ENCODE data around the gene SLC25A21.

DNA sequence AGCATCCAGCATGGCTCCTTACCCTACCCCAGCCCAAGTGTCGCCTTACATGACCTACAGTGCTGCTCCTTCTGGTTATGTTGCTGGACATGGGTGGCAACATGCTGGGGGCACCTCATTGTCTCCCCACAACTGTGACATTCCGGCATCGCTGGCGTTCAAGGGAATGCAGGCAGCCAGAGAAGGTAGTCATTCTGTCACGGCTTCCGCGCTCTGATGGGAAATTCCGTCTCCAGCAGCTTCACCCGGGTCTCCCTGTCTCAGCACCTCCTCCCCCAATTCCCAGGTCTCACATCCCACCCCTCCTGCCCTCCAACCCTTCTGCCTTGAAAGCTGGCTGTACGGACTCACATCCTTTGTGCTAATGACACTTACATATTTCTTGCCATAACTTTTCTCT is 496.2 kb downstream of the SLC25A21 start:
- TF ChIP-seq POLR2AphosphoS5 (IDR thresholded peaks at IDR 0.05; ENCODE audit: borderline replicate concordance, low read depth, low read length) (no peak), EZH2 (IDR thresholded peaks at IDR 0.05) (no peak)

Data from SK-N-MC (cell line).